ENCODE measurements around the gene ITPR3.

DNA sequence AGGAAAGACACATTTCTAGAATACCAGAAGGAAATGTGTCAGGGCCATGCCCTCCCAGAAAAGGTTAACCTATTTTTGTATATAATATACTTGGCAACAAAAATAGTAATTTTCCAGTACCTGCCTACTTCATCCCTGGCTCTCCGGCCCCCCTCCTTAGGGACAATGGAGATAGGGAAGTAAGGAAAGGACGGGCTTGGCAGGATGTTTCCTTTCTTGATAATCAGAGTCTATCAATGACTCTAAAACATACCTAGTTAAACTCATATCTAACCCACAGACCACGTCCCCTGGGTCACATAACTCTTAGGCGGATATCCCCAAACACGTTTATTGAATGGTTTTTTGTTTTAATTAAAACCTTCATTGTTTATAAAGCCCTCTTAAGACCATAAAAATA, 78.6 kb downstream of the ITPR3 start:
- TF ChIP-seq, protein P1, sequence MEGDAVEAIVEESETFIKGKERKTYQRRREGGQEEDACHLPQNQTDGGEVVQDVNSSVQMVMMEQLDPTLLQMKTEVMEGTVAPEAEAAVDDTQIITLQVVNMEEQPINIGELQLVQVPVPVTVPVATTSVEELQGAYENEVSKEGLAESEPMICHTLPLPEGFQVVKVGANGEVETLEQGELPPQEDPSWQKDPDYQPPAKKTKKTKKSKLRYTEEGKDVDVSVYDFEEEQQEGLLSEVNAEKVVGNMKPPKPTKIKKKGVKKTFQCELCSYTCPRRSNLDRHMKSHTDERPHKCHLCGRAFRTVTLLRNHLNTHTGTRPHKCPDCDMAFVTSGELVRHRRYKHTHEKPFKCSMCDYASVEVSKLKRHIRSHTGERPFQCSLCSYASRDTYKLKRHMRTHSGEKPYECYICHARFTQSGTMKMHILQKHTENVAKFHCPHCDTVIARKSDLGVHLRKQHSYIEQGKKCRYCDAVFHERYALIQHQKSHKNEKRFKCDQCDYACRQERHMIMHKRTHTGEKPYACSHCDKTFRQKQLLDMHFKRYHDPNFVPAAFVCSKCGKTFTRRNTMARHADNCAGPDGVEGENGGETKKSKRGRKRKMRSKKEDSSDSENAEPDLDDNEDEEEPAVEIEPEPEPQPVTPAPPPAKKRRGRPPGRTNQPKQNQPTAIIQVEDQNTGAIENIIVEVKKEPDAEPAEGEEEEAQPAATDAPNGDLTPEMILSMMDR (IDR thresholded peaks at IDR 0.05): no peak
- TF ChIP-seq POLR2A (IDR thresholded peaks at IDR 0.05): no peak
- TF ChIP-seq POLR2AphosphoS5 (IDR thresholded peaks at IDR 0.05): no peak
- TF ChIP-seq EP300 (IDR thresholded peaks at IDR 0.05): no peak
